Measurements from ENCODE around the gene TMEM212. TPM values are rescaled to one million over a fixed set of nuclear protein-coding genes. Genes with fewer than 3 reads are reported as not detected.

TMEM212 gene
- total and polyA plus RNA-seq, 2 of the 13 experiments (the other 11 are each of a cell fraction or from before 2014, with no cell fraction given), result not detected

DNA sequence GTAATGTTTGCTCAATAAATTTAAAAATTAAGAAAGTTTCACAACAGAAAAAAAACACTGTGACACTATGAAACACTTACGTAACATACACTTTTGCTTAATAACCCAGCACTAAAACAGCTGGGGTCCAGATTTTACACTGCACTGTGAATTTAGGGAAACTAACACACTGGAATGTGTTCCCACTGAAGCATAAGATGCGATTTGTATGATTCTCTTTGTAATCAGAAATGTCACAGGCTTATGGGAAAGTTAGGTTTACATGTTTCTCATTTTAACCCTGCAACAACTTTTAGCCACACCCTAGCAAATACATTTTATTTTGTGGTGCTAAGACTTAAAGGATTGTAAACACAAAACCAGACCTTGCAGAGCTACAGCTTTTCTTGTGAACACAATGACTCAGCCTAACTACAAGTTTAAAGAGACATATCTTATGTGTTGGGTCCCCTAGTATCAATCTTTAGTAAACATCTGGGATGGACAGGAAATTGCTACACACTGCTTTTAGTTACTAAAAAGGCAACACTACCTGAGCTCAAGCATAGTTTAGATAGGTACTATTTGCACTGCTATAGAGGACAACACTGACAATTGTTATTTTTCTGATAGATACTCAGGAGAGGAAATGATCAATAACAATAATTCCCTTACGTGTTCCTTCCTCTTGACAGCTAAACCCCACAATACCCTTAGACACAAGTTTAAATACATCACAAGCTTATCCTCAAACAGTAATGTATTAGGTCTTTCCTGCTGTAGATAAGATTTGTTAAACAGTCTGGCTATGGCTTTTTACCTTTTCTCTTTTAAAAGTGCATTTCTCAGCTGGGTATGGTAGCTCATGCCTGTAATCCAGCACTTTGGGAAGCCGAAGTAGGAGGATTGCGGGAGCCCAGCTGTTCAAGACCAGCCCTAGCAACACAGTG is 36.7 kb upstream of the TMEM212 start (continued):
- TF ChIP-seq, protein P1, sequence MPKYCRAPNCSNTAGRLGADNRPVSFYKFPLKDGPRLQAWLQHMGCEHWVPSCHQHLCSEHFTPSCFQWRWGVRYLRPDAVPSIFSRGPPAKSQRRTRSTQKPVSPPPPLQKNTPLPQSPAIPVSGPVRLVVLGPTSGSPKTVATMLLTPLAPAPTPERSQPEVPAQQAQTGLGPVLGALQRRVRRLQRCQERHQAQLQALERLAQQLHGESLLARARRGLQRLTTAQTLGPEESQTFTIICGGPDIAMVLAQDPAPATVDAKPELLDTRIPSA (CRISPR knock-in tag; IDR thresholded peaks at IDR 0.05; ENCODE audit: borderline replicate concordance), result no peak
- TF ChIP-seq, protein P2, sequence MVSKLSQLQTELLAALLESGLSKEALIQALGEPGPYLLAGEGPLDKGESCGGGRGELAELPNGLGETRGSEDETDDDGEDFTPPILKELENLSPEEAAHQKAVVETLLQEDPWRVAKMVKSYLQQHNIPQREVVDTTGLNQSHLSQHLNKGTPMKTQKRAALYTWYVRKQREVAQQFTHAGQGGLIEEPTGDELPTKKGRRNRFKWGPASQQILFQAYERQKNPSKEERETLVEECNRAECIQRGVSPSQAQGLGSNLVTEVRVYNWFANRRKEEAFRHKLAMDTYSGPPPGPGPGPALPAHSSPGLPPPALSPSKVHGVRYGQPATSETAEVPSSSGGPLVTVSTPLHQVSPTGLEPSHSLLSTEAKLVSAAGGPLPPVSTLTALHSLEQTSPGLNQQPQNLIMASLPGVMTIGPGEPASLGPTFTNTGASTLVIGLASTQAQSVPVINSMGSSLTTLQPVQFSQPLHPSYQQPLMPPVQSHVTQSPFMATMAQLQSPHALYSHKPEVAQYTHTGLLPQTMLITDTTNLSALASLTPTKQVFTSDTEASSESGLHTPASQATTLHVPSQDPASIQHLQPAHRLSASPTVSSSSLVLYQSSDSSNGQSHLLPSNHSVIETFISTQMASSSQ (IDR thresholded peaks at IDR 0.05; ENCODE audit: low read depth), result peak; percentile 81
- TF ChIP-seq, protein P2 (CRISPR knock-in tag; IDR thresholded peaks at IDR 0.05; ENCODE audit: borderline replicate concordance), result peak; percentile 92; the same call in 1 of the 2 replicates
- peak; percentile 84; the same call in 1 of the 2 replicates for TF ChIP-seq CCDC6 (CRISPR knock-in tag; IDR thresholded peaks at IDR 0.05)
- peak; percentile 84 for TF ChIP-seq SMYD3 (CRISPR knock-in tag; IDR thresholded peaks at IDR 0.05)
- TF ChIP-seq NCOA2 (CRISPR knock-in tag; IDR thresholded peaks at IDR 0.05), result peak; percentile 98
- no peak for TF ChIP-seq HOXA9 (CRISPR knock-in tag; IDR thresholded peaks at IDR 0.05; ENCODE audit: borderline replicate concordance)
- no peak for TF ChIP-seq MATR3 (CRISPR knock-in tag; IDR thresholded peaks at IDR 0.05)
- TF ChIP-seq SALL1 (CRISPR knock-in tag; IDR thresholded peaks at IDR 0.05), result peak; percentile 75
- no peak; the same call in 1 of the 2 replicates for TF ChIP-seq AHR (CRISPR knock-in tag; IDR thresholded peaks at IDR 0.05)
- TF ChIP-seq, protein P3, sequence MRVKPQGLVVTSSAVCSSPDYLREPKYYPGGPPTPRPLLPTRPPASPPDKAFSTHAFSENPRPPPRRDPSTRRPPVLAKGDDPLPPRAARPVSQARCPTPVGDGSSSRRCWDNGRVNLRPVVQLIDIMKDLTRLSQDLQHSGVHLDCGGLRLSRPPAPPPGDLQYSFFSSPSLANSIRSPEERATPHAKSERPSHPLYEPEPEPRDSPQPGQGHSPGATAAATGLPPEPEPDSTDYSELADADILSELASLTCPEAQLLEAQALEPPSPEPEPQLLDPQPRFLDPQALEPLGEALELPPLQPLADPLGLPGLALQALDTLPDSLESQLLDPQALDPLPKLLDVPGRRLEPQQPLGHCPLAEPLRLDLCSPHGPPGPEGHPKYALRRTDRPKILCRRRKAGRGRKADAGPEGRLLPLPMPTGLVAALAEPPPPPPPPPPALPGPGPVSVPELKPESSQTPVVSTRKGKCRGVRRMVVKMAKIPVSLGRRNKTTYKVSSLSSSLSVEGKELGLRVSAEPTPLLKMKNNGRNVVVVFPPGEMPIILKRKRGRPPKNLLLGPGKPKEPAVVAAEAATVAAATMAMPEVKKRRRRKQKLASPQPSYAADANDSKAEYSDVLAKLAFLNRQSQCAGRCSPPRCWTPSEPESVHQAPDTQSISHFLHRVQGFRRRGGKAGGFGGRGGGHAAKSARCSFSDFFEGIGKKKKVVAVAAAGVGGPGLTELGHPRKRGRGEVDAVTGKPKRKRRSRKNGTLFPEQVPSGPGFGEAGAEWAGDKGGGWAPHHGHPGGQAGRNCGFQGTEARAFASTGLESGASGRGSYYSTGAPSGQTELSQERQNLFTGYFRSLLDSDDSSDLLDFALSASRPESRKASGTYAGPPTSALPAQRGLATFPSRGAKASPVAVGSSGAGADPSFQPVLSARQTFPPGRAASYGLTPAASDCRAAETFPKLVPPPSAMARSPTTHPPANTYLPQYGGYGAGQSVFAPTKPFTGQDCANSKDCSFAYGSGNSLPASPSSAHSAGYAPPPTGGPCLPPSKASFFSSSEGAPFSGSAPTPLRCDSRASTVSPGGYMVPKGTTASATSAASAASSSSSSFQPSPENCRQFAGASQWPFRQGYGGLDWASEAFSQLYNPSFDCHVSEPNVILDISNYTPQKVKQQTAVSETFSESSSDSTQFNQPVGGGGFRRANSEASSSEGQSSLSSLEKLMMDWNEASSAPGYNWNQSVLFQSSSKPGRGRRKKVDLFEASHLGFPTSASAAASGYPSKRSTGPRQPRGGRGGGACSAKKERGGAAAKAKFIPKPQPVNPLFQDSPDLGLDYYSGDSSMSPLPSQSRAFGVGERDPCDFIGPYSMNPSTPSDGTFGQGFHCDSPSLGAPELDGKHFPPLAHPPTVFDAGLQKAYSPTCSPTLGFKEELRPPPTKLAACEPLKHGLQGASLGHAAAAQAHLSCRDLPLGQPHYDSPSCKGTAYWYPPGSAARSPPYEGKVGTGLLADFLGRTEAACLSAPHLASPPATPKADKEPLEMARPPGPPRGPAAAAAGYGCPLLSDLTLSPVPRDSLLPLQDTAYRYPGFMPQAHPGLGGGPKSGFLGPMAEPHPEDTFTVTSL (CRISPR knock-in tag; IDR thresholded peaks at IDR 0.05; ENCODE audit: borderline replicate concordance), result peak; percentile 97; the same call in 1 of the 2 replicates
- TF ChIP-seq, protein P4, sequence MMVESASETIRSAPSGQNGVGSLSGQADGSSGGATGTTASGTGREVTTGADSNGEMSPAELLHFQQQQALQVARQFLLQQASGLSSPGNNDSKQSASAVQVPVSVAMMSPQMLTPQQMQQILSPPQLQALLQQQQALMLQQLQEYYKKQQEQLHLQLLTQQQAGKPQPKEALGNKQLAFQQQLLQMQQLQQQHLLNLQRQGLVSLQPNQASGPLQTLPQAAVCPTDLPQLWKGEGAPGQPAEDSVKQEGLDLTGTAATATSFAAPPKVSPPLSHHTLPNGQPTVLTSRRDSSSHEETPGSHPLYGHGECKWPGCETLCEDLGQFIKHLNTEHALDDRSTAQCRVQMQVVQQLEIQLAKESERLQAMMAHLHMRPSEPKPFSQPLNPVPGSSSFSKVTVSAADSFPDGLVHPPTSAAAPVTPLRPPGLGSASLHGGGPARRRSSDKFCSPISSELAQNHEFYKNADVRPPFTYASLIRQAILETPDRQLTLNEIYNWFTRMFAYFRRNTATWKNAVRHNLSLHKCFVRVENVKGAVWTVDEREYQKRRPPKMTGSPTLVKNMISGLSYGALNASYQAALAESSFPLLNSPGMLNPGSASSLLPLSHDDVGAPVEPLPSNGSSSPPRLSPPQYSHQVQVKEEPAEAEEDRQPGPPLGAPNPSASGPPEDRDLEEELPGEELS (CRISPR knock-in tag; IDR thresholded peaks at IDR 0.05), result peak; percentile 100
- TF ChIP-seq NFIC (IDR thresholded peaks at IDR 0.05; ENCODE audit: low read length), result peak; percentile 98
- TF ChIP-seq ZNF207 (IDR thresholded peaks at IDR 0.05; ENCODE audit: borderline replicate concordance), result no peak
- TF ChIP-seq NFYC (CRISPR knock-in tag; IDR thresholded peaks at IDR 0.05), result no peak
- no peak for TF ChIP-seq ZNF121 (CRISPR knock-in tag; IDR thresholded peaks at IDR 0.05)

All from HepG2 (cell line).